ENCODE data around the gene RANGAP1. TPM values are rescaled to one million over a fixed set of nuclear protein-coding genes. Genes with fewer than 3 reads are reported as not detected.

RANGAP1 gene
- polyA plus RNA-seq, 1 donor (not counting 4 experiments of a cell fraction or from before 2014, with no cell fraction given) = 85.9 TPM

DNA sequence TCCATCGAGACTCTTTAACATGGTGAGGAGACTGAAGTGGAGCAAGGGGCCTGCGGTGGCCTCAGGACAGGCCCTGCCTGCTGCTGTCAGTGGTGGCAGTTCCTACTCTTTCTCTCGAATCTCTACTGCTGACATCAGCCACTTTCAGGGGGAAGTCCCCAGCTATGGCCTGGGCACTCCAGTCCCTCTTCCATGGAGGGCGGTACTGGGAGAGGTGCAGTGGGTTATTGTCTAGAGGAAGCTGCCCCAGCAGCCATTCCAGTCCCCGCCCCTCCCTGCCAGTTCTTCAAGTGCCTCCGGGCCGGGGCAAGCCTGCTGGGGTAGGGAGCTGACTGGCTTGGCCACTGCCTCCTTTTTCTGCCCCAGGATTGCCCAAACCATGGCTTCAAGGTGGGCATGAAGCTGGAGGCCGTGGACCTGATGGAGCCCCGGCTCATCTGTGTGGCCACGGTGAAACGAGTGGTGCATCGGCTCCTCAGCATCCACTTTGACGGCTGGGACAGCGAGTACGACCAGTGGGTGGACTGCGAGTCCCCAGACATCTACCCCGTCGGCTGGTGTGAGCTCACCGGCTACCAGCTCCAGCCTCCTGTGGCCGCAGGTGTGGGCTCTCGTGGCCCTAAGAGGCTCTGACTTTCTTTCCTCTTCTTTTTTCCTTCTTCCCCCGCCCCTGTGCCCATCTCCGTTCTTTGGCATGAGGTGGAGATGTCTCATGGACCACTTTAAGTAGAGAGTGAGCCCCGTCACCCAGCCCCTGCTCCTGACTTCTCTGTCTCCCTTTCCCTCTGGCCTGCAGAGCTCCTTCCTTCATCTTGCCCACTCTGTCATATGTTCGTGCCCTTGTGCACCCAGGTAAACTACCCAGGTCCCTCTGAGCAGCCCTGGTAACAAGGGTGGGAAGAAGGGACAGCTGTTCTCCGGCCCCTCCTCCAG, 59.0 kb downstream of the RANGAP1 start:
- dilution Hi-C loops (cut with MboI; ENCODE audit: extremely low pct_ligation_motif_present, low sequenced_read_pairs) = no loop called here
- Histone ChIP-seq H3K4me3 (ENCODE audit: control insufficient read depth in 2 of 3, extremely low read depth in 1 of 3, insufficient read depth in 2 of 3, low read depth in 1 of 3, low read length in 3 of 3) (no peak overlapping the region), H2AFZ (ENCODE audit: control insufficient read depth, low read length) (no peak overlapping the region), H3K27me3 (ENCODE audit: control insufficient read depth, extremely low read depth, insufficient read depth, low read length) (no peaks in the 10 kb centered on the region), H3K79me2 (ENCODE audit: control insufficient read depth, insufficient read depth, low read length) (no peaks in the 10 kb centered on the region), H3K9me3 (ENCODE audit: control insufficient read depth, low read depth, low read length) (no peaks in the 10 kb centered on the region), H3K27ac (ENCODE audit: control insufficient read depth, insufficient read depth, low read length) (no peak overlapping the region), H3K36me3 (ENCODE audit: control insufficient read depth in 2 of 2, extremely low read depth in 1 of 2, insufficient read depth in 2 of 2, low read length in 2 of 2) (peaks cover 44 to 51% of the 10 kb centered on the region in 2 experiments), H3K9me1 (ENCODE audit: control insufficient read depth, extremely low read depth, insufficient read depth, low read length) (no peaks in the 10 kb centered on the region), H3K4me2 (ENCODE audit: control insufficient read depth, extremely low read depth, insufficient read depth, low read depth, low read length) (no peak overlapping the region), H3K4me1 (ENCODE audit: control insufficient read depth, extremely low read depth, insufficient read depth, low read length) (peaks cover 8% of the 10 kb centered on the region), H3K9ac (ENCODE audit: control insufficient read depth, extremely low read depth, insufficient read depth, low read length) (no peak overlapping the region), H4K20me1 (ENCODE audit: control insufficient read depth, extremely low read depth, insufficient read depth, low read length) (no peaks in the 10 kb centered on the region)
- no peak for DNase-seq (ENCODE audit: low read depth, low spot score)
- no peak for FAIRE-seq
- TF ChIP-seq, protein P1, sequence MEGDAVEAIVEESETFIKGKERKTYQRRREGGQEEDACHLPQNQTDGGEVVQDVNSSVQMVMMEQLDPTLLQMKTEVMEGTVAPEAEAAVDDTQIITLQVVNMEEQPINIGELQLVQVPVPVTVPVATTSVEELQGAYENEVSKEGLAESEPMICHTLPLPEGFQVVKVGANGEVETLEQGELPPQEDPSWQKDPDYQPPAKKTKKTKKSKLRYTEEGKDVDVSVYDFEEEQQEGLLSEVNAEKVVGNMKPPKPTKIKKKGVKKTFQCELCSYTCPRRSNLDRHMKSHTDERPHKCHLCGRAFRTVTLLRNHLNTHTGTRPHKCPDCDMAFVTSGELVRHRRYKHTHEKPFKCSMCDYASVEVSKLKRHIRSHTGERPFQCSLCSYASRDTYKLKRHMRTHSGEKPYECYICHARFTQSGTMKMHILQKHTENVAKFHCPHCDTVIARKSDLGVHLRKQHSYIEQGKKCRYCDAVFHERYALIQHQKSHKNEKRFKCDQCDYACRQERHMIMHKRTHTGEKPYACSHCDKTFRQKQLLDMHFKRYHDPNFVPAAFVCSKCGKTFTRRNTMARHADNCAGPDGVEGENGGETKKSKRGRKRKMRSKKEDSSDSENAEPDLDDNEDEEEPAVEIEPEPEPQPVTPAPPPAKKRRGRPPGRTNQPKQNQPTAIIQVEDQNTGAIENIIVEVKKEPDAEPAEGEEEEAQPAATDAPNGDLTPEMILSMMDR (optimal IDR thresholded peaks at IDR 0.05 in 1 of 3, IDR thresholded peaks at IDR 0.05 in 1 of 3, conservative IDR thresholded peaks at IDR 0.05 in 1 of 3; ENCODE audit: extremely low read depth in 1 of 3, insufficient read depth in 2 of 3, low read length in 3 of 3) = no peak
- no peak for TF ChIP-seq EZH2 (IDR thresholded peaks at IDR 0.05; ENCODE audit: low read length)

DNA sequence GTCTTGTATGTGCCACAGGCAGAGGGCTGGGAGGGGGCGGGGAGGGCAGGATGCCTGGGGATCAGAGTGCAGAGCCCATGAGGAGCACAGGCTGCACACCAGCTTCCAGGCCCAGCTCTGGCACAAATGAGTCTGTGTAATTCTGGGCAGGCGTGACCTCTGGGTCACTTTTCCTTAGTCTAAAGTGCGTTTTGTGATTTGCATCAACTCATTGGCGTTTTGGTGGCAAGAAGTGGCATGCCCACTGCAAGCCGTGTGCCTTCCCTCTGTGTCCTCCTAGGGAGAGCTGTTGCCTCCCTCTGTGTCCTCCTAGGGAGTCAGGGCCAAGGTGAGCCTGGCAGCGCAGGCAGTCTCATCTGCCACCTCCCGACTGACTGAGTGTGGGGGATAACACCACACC, 62.5 kb downstream of the RANGAP1 start:
- Histone ChIP-seq H3K9me1 (ENCODE audit: control insufficient read depth, extremely low read depth, insufficient read depth, low read length) (no peaks in the 10 kb centered on the region), H3K4me1 (ENCODE audit: control insufficient read depth, extremely low read depth, insufficient read depth, low read length) (peaks cover 6% of the 10 kb centered on the region), H3K36me3 (ENCODE audit: control insufficient read depth in 2 of 2, extremely low read depth in 1 of 2, insufficient read depth in 2 of 2, low read length in 2 of 2) (peaks cover 45 to 48% of the 10 kb centered on the region in 2 experiments), H4K20me1 (ENCODE audit: control insufficient read depth, extremely low read depth, insufficient read depth, low read length) (no peaks in the 10 kb centered on the region), H3K79me2 (ENCODE audit: control insufficient read depth, insufficient read depth, low read length) (no peaks in the 10 kb centered on the region), H3K9ac (ENCODE audit: control insufficient read depth, extremely low read depth, insufficient read depth, low read length) (no peak overlapping the region), H3K4me3 (ENCODE audit: control insufficient read depth in 2 of 3, extremely low read depth in 1 of 3, insufficient read depth in 2 of 3, low read depth in 1 of 3, low read length in 3 of 3) (no peak overlapping the region), H3K9me3 (ENCODE audit: control insufficient read depth, low read depth, low read length) (no peaks in the 10 kb centered on the region), H2AFZ (ENCODE audit: control insufficient read depth, low read length) (no peak overlapping the region), H3K4me2 (ENCODE audit: control insufficient read depth, extremely low read depth, insufficient read depth, low read depth, low read length) (no peak overlapping the region), H3K27ac (ENCODE audit: control insufficient read depth, insufficient read depth, low read length) (no peak overlapping the region), H3K27me3 (ENCODE audit: control insufficient read depth, extremely low read depth, insufficient read depth, low read length) (no peaks in the 10 kb centered on the region)
- DNase-seq (ENCODE audit: low read depth, low spot score) = no peak
- dilution Hi-C loops (cut with MboI; ENCODE audit: extremely low pct_ligation_motif_present, low sequenced_read_pairs) = no loop called here
- no peak for FAIRE-seq
- no peak for TF ChIP-seq EZH2 (IDR thresholded peaks at IDR 0.05; ENCODE audit: low read length)
- TF ChIP-seq, protein P1 (optimal IDR thresholded peaks at IDR 0.05 in 1 of 3, IDR thresholded peaks at IDR 0.05 in 1 of 3, conservative IDR thresholded peaks at IDR 0.05 in 1 of 3; ENCODE audit: extremely low read depth in 1 of 3, insufficient read depth in 2 of 3, low read length in 3 of 3) = no peak
